ENCODE results near the gene PAAF1.

PAAF1 gene

DNA sequence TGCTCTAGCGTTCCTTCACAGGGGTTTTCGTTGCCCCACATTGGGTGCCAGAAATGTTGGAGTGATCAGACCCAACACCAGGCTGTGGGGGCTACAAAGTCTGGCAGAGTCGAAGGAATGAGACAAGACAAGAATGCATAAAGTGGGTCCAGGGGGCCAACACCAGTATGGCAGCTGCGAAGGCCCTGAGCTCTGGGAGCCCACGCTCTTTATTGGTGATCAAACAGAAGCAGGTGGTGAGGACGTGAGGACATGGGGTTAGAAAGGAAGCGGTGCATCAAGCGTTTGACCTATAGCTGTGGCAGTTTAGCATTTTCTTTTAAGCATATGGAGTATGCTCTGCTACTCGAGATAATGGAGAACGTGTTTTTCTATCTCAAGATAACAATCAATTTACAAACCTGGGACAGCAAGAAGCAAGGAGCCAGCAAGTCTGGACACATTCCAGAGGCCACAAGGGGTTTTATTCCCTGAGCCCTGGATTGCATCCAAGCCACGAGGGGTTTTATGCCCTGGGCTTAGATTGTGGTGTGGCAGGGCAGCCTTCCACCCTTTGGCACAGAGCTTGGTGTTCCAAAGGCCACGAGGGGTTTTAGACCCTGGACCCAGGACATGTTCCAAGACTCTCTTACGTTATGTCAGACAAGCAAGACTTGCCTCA, 70.1 kb downstream of the PAAF1 start:
- no peaks in the 10 kb centered on the region for H3K79me2 ChIP-seq (ENCODE audit: control insufficient read depth, low read length)
- no peaks in the 10 kb centered on the region for H4K20me1 ChIP-seq (ENCODE audit: control insufficient read depth, insufficient read depth, low read depth, low read length)
- no peak overlapping the region for H3K27ac ChIP-seq (ENCODE audit: low read depth, low read length)
- H3K27me3 ChIP-seq (ENCODE audit: control insufficient read depth, low read length) = no peaks in the 10 kb centered on the region
- no peaks in the 10 kb centered on the region for H3K36me3 ChIP-seq (ENCODE audit: control insufficient read depth, low read length)
- H3F3A ChIP-seq (ENCODE audit: control insufficient read depth, insufficient read depth) = no peaks in the 10 kb centered on the region
- no peaks in the 10 kb centered on the region for H3K4me1 ChIP-seq (ENCODE audit: control insufficient read depth, low read length)
- H3K4me2 ChIP-seq (ENCODE audit: low read length) = no peak overlapping the region
- no peak overlapping the region for H3K4me3 ChIP-seq (ENCODE audit: low read length)
- no peaks in the 10 kb centered on the region for H3K9me2 ChIP-seq (replicated peaks; ENCODE audit: control insufficient read depth, low read length)
- no peak for TF ChIP-seq EZH2phosphoT487 (IDR thresholded peaks at IDR 0.05; ENCODE audit: borderline replicate concordance, low read length)
- TF ChIP-seq, protein P1, sequence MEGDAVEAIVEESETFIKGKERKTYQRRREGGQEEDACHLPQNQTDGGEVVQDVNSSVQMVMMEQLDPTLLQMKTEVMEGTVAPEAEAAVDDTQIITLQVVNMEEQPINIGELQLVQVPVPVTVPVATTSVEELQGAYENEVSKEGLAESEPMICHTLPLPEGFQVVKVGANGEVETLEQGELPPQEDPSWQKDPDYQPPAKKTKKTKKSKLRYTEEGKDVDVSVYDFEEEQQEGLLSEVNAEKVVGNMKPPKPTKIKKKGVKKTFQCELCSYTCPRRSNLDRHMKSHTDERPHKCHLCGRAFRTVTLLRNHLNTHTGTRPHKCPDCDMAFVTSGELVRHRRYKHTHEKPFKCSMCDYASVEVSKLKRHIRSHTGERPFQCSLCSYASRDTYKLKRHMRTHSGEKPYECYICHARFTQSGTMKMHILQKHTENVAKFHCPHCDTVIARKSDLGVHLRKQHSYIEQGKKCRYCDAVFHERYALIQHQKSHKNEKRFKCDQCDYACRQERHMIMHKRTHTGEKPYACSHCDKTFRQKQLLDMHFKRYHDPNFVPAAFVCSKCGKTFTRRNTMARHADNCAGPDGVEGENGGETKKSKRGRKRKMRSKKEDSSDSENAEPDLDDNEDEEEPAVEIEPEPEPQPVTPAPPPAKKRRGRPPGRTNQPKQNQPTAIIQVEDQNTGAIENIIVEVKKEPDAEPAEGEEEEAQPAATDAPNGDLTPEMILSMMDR (IDR thresholded peaks at IDR 0.05; ENCODE audit: low read depth, low read length, poor library complexity, severe bottlenecking) = no peak
- peaks cover 2% of the 10 kb centered on the region; the same call in 1 of the 2 replicates for H3K9me3 ChIP-seq (ENCODE audit: control insufficient read depth, insufficient read depth, low read length)

DNA sequence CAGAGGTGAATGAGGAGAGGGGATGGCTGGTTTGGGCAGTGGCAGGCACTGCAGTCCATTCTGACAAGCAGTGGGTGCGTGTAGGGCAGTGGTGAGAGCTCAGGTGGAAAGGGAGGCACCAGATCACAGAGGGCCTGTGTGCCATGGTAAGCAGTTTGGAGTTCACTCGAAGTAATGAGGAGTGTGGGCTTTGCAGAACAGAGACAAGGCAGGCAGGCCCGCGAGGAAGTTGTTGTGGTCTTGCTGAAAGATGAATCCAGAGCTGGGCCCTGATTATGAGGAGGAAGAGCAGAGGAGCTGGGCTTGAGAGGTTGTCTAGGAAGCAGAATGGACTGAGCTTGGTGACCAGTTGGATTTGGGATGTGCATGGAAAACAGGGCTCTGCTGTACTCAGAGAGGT, 72.4 kb downstream of the PAAF1 start:
- no peak overlapping the region for H3K4me3 ChIP-seq (ENCODE audit: low read length)
- H3K27ac ChIP-seq (ENCODE audit: low read depth, low read length) = no peak overlapping the region
- no peaks in the 10 kb centered on the region for H3F3A ChIP-seq (ENCODE audit: control insufficient read depth, insufficient read depth)
- H3K36me3 ChIP-seq (ENCODE audit: control insufficient read depth, low read length) = no peaks in the 10 kb centered on the region
- H3K9me3 ChIP-seq (ENCODE audit: control insufficient read depth, insufficient read depth, low read length) = no peaks in the 10 kb centered on the region
- H3K27me3 ChIP-seq (ENCODE audit: control insufficient read depth, low read length) = no peaks in the 10 kb centered on the region
- no peaks in the 10 kb centered on the region for H3K9me2 ChIP-seq (replicated peaks; ENCODE audit: control insufficient read depth, low read length)
- no peaks in the 10 kb centered on the region for H3K4me1 ChIP-seq (ENCODE audit: control insufficient read depth, low read length)
- no peaks in the 10 kb centered on the region for H4K20me1 ChIP-seq (ENCODE audit: control insufficient read depth, insufficient read depth, low read depth, low read length)
- H3K79me2 ChIP-seq (ENCODE audit: control insufficient read depth, low read length) = no peaks in the 10 kb centered on the region
- TF ChIP-seq EZH2phosphoT487 (IDR thresholded peaks at IDR 0.05; ENCODE audit: borderline replicate concordance, low read length) = no peak
- TF ChIP-seq, protein P1 (IDR thresholded peaks at IDR 0.05; ENCODE audit: low read depth, low read length, poor library complexity, severe bottlenecking) = no peak
- H3K4me2 ChIP-seq (ENCODE audit: low read length) = no peak overlapping the region

DNA sequence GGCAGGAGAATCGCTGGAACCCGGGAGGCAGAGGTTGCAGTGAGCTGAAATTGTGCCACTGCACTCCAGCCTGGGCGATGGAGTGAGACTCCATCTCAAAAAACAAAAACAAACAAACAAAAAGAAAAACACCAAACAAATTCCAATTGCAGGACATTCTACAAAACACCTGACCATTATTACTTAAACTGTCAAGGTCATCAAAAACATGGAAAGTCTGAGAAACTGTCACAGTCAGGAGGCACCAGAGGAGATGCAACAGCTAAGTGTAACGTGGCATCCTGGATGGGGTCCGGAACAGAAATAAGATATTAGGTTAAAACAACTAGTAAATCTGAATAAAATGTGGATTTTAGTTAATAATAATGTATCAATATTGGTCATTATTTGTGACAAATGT, 73.1 kb downstream of the PAAF1 start:
- Histone ChIP-seq H3K27ac (ENCODE audit: low read depth, low read length) (no peak overlapping the region), H3K4me1 (ENCODE audit: control insufficient read depth, low read length) (no peaks in the 10 kb centered on the region), H3F3A (ENCODE audit: control insufficient read depth, insufficient read depth) (no peaks in the 10 kb centered on the region), H3K4me3 (ENCODE audit: low read length) (no peak overlapping the region), H3K79me2 (ENCODE audit: control insufficient read depth, low read length) (no peaks in the 10 kb centered on the region), H3K9me2 (replicated peaks; ENCODE audit: control insufficient read depth, low read length) (no peaks in the 10 kb centered on the region), H4K20me1 (ENCODE audit: control insufficient read depth, insufficient read depth, low read depth, low read length) (no peaks in the 10 kb centered on the region), H3K9me3 (ENCODE audit: control insufficient read depth, insufficient read depth, low read length) (no peaks in the 10 kb centered on the region), H3K36me3 (ENCODE audit: control insufficient read depth, low read length) (no peaks in the 10 kb centered on the region), H3K27me3 (ENCODE audit: control insufficient read depth, low read length) (no peaks in the 10 kb centered on the region), H3K4me2 (ENCODE audit: low read length) (no peak overlapping the region)
- TF ChIP-seq, protein P1 (IDR thresholded peaks at IDR 0.05; ENCODE audit: low read depth, low read length, poor library complexity, severe bottlenecking) = no peak
- TF ChIP-seq EZH2phosphoT487 (IDR thresholded peaks at IDR 0.05; ENCODE audit: borderline replicate concordance, low read length) = no peak

All from DOHH2 (cell line).